Rectal smooth muscle tissue (tissue), 1 donor: ENCODE measurements around the gene RNASE2.
"Not testable (repeated sequence)": the region's sequence is repeated elsewhere in the genome, so short reads cannot be mapped to it uniquely, and the experiment has no call there.

Experiments used
- H3K27ac ChIP-seq: one replicate; pipeline ENCODE4 v1.7.0; 2013; ENCODE audit warnings: low read depth, low read length, inconsistent platforms
- H3K27me3 ChIP-seq: one replicate; pipeline ENCODE4 v1.7.0; 2013; ENCODE audit warnings: low read length; ENCODE audit not compliant: control insufficient read depth, insufficient read depth
- H3K36me3 ChIP-seq: one replicate; pipeline ENCODE4 v1.7.0; 2013; ENCODE audit warnings: low read length; ENCODE audit not compliant: control insufficient read depth, insufficient read depth
- H3K4me1 ChIP-seq: one replicate; pipeline ENCODE4 v1.7.0; 2013; ENCODE audit warnings: low read length; ENCODE audit not compliant: control insufficient read depth, insufficient read depth
- H3K4me3 ChIP-seq: one replicate; pipeline ENCODE4 v1.7.0; 2013; ENCODE audit warnings: low read length
- H3K9ac ChIP-seq: one replicate; pipeline ENCODE4 v1.7.0; 2013; ENCODE audit warnings: low read length

The RNASE2 gene

GRCh38 chr14:20958946-20959345 is 3.7 kb downstream of the RNASE2 start:
- not testable (repeated sequence) for H3K27ac ChIP-seq, H3K36me3 ChIP-seq, H3K4me3 ChIP-seq, H3K4me1 ChIP-seq, H3K27me3 ChIP-seq, H3K9ac ChIP-seq

GRCh38 chr14:20969336-20969735 is 14.0 kb downstream of the RNASE2 start:
- Histone ChIP-seq H3K4me1 (peaks cover 5% of the 10 kb centered on the region), H3K4me3 (no peak overlapping the region), H3K27ac (no peak overlapping the region), H3K9ac (no peak overlapping the region), H3K36me3 (no peaks in the 10 kb centered on the region), H3K27me3 (no peaks in the 10 kb centered on the region)

- Histone ChIP-seq H3K36me3 (no peaks in the 10 kb centered on the region), H3K4me3 (peak overlapping the region; percentile 84), H3K27me3 (no peaks in the 10 kb centered on the region), H3K9ac (no peak overlapping the region), H3K27ac (peak overlapping the region; percentile 63), H3K4me1 (peaks cover 5% of the 10 kb centered on the region)
Measured at GRCh38 chr14:20970647-20970982, 15.3 kb downstream of the RNASE2 start.

GRCh38 chr14:20970983-20971704 is 15.9 kb downstream of the RNASE2 start:
- Histone ChIP-seq H3K4me3 (peak overlapping the region; percentile 84), H3K27ac (peak overlapping the region; percentile 63), H3K9ac (no peak overlapping the region), H3K4me1 (peaks cover 5% of the 10 kb centered on the region), H3K36me3 (no peaks in the 10 kb centered on the region), H3K27me3 (no peaks in the 10 kb centered on the region)

- peak overlapping the region; percentile 63 for H3K27ac ChIP-seq
- no peaks in the 10 kb centered on the region for H3K27me3 ChIP-seq
- H3K36me3 ChIP-seq: no peaks in the 10 kb centered on the region
- no peak overlapping the region for H3K9ac ChIP-seq
- peak overlapping the region; percentile 84 for H3K4me3 ChIP-seq
- H3K4me1 ChIP-seq: peaks cover 5% of the 10 kb centered on the region
Measured at GRCh38 chr14:20971705-20972021, 16.4 kb downstream of the RNASE2 start.

GRCh38 chr14:20973501-20973900 is 18.2 kb downstream of the RNASE2 start:
- H3K4me3 ChIP-seq: no peak overlapping the region
- no peaks in the 10 kb centered on the region for H3K27me3 ChIP-seq
- no peak overlapping the region for H3K27ac ChIP-seq
- no peaks in the 10 kb centered on the region for H3K36me3 ChIP-seq
- H3K9ac ChIP-seq: no peak overlapping the region
- peaks cover 5% of the 10 kb centered on the region for H3K4me1 ChIP-seq

- H3K36me3 ChIP-seq: no peaks in the 10 kb centered on the region
- H3K4me3 ChIP-seq: no peak overlapping the region
- peaks cover 5% of the 10 kb centered on the region for H3K4me1 ChIP-seq
- H3K27ac ChIP-seq: no peak overlapping the region
- H3K27me3 ChIP-seq: no peaks in the 10 kb centered on the region
- no peak overlapping the region for H3K9ac ChIP-seq
Measured at GRCh38 chr14:20976291-20976690, 21.0 kb downstream of the RNASE2 start.

GRCh38 chr14:20978687-20979086 is 23.4 kb downstream of the RNASE2 start:
- Histone ChIP-seq H3K27me3 (no peaks in the 10 kb centered on the region), H3K9ac (no peak overlapping the region), H3K4me3 (no peak overlapping the region), H3K36me3 (no peaks in the 10 kb centered on the region), H3K27ac (no peak overlapping the region), H3K4me1 (no peaks in the 10 kb centered on the region)

- H3K4me3 ChIP-seq: no peak overlapping the region
- no peaks in the 10 kb centered on the region for H3K27me3 ChIP-seq
- no peak overlapping the region for H3K9ac ChIP-seq
- no peak overlapping the region for H3K27ac ChIP-seq
- H3K4me1 ChIP-seq: no peaks in the 10 kb centered on the region
- no peaks in the 10 kb centered on the region for H3K36me3 ChIP-seq
Measured at GRCh38 chr14:20980906-20981305, 25.6 kb downstream of the RNASE2 start.

GRCh38 chr14:20982646-20983369 is 27.5 kb downstream of the RNASE2 start:
- Histone ChIP-seq H3K4me3 (no peak overlapping the region), H3K27me3 (no peaks in the 10 kb centered on the region), H3K27ac (no peak overlapping the region), H3K9ac (no peak overlapping the region), H3K4me1 (no peaks in the 10 kb centered on the region), H3K36me3 (no peaks in the 10 kb centered on the region)

- H3K9ac ChIP-seq, H3K36me3 ChIP-seq, H3K27me3 ChIP-seq, H3K4me3 ChIP-seq, H3K27ac ChIP-seq, H3K4me1 ChIP-seq: not testable (repeated sequence)
Measured at GRCh38 chr14:20985650-20986049, 30.4 kb downstream of the RNASE2 start.

- no peak overlapping the region for H3K9ac ChIP-seq
- H3K27me3 ChIP-seq: no peaks in the 10 kb centered on the region
- peaks cover 12% of the 10 kb centered on the region for H3K4me1 ChIP-seq
- H3K27ac ChIP-seq: no peak overlapping the region
- H3K4me3 ChIP-seq: no peak overlapping the region
- peaks cover 1% of the 10 kb centered on the region for H3K36me3 ChIP-seq
Measured at GRCh38 chr14:20986811-20987210, 31.5 kb downstream of the RNASE2 start.
